OCI-LY7 (cell line): ENCODE measurements around the gene RNF157. TPM values are rescaled to one million over a fixed set of nuclear protein-coding genes. Genes with fewer than 3 reads are reported as not detected.

Experiments used
- BruUV-seq: library from RNA; stranded (reverse); fragments of 400-500 nt; replicated peaks from 2 replicates; lab custom pipeline; 2021; lab: Mats Ljungman, UMichigan
- CTCF ChIA-PET: fragments of 300-600 bp; sonication (Branson Sonifier 250); formaldehyde crosslinking; loops from one replicate; lab custom pipeline; 2022; ENCODE audit warnings: antibody characterized with exemption; ENCODE audit not compliant: unreplicated experiment; lab: Charles Lee
- POLR2A ChIA-PET: fragments of 300-600 bp; sonication (Branson Sonifier 250); formaldehyde crosslinking; loops from one replicate; lab custom pipeline; 2022; ENCODE audit warnings: antibody characterized with exemption; lab: Charles Lee
- DNase-seq: peaks from one replicate; pipeline ENCODE4 v3.0.0-alpha.2; 2015; ENCODE audit warnings: low spot score
- H2AFZ ChIP-seq: fragments of 200-600 bp; sonication (generic), shearing (Covaris generic); 2 replicates; pipeline ENCODE4 v1.6.1; 2014; ENCODE audit warnings: mild to moderate bottlenecking, antibody characterized with exemption, low read length, moderate library complexity
- H3K27ac ChIP-seq: fragments of 200-600 bp; sonication (generic); 2 replicates; pipeline ENCODE4 v1.5.1; 2014; ENCODE audit warnings: mixed run types, low read depth, mild to moderate bottlenecking, moderate library complexity, low read length, inconsistent platforms; ENCODE audit not compliant: poor library complexity, severe bottlenecking
- H3K36me3 ChIP-seq: fragments of 200-600 bp; sonication (generic); 2 replicates; pipeline ENCODE4 v1.6.1; 2014; ENCODE audit warnings: mild to moderate bottlenecking, antibody characterized with exemption, low read length, moderate library complexity, mixed read lengths; ENCODE audit not compliant: insufficient read depth
- H3K4me1 ChIP-seq: fragments of 200-600 bp; sonication (generic); 2 replicates; pipeline ENCODE4 v1.5.1; 2014; ENCODE audit warnings: mild to moderate bottlenecking, low read length; ENCODE audit not compliant: insufficient read depth, poor library complexity, severe bottlenecking
- H3K4me2 ChIP-seq: fragments of 200-600 bp; sonication (generic); 2 replicates; pipeline ENCODE4 v1.6.1; 2014; ENCODE audit warnings: mild to moderate bottlenecking, low read length
- H3K4me3 ChIP-seq: fragments of 200-600 bp; sonication (generic); 2 replicates; pipeline ENCODE4 v1.5.1; 2014; ENCODE audit warnings: mild to moderate bottlenecking, low read depth, low read length; ENCODE audit not compliant: poor library complexity, severe bottlenecking
- H3K79me2 ChIP-seq: fragments of 200-600 bp; sonication (generic); 2 replicates; pipeline ENCODE4 v1.6.1; 2016; ENCODE audit warnings: low read depth, mild to moderate bottlenecking, low read length, moderate library complexity, mixed read lengths; ENCODE audit not compliant: insufficient read depth
- H3K9me2 ChIP-seq: fragments of 200-600 bp; sonication (generic); 2 replicates; pipeline ENCODE4 v1.6.1; 2016; ENCODE audit warnings: mild to moderate bottlenecking, low read length, mixed read lengths; ENCODE audit not compliant: insufficient read depth
- H3K9me3 ChIP-seq: fragments of 200-600 bp; sonication (generic); 2 replicates; pipeline ENCODE4 v1.6.1; 2014; ENCODE audit warnings: mild to moderate bottlenecking, mixed run types, low read length, mixed read lengths
- H4K20me1 ChIP-seq: fragments of 200-600 bp; sonication (generic); 2 replicates; pipeline ENCODE4 v1.6.1; 2014; ENCODE audit warnings: mild to moderate bottlenecking, antibody characterized with exemption, low read length, moderate library complexity, mixed read lengths; ENCODE audit not compliant: insufficient read depth
- CTCF ChIP-seq: fragments of 200-600 bp; sonication (generic); conservative IDR thresholded peaks from 2 replicates; pipeline ENCODE4 v1.5.1; 2014; ENCODE audit warnings: mild to moderate bottlenecking, antibody characterized with exemption, low read length, moderate library complexity, mixed read lengths
- EZH2phosphoT487 ChIP-seq: fragments of 200-600 bp; sonication (generic); IDR thresholded peaks from 2 replicates; pipeline ENCODE4 v1.6.1; 2018; ENCODE audit warnings: low read depth, borderline replicate concordance, mild to moderate bottlenecking, mixed run types, antibody characterized with exemption, low read length, moderate library complexity, mixed read lengths
- intact Hi-C: fragments of 100-400 bp; cut with micrococcal nuclease; formaldehyde crosslinking; loops from one replicate; pipeline ENCODE4 v1.10.0; 2022; ENCODE audit not compliant: unreplicated experiment
- total RNA-seq, 2 experiments: library from RNA; depleted of rRNA in 1 of 2; stranded (reverse); fragments of >200 nt in 1 of 2; shearing (Covaris generic) in 1 of 2; gene quantifications; 2 replicates each; pipeline ENCODE4 v1.2.3, GENCODE V29; 2014 to 2022

RNF157 gene
- total RNA-seq, 2 experiments from 2014 or later = 0.28 to 1.3 TPM

DNA sequence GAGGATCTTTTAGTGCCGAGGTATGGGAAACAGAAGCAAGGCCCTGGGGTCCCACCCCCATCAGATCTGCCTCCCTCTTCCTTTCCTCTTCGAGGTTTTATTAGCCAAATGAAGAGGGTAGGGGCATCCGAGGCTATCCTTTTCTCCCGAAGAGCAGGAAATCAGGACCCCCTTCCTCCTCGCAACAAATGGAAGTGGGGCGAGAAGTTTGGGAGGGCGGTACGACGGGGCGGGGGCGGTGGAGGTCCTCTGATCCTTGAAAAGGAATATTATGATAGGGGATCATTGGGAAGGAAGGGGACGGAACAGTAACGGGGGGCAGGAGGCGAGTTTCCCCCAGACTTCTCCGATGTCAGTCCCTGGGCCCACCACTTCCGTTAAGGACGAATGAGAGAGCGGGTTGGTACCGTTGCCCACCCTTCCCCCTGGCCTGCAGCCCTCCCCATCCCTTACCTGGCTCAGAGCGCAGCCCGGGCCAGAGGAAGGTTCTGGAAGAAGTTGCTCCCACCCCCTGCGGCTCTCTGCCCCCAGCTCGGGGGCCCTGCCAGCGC is 99.6 kb downstream of the RNF157 start:
- intact Hi-C loops = no loop called here
- H3K4me2 ChIP-seq = peak overlapping the region; percentile 75
- no peak overlapping the region for H2AFZ ChIP-seq

DNA sequence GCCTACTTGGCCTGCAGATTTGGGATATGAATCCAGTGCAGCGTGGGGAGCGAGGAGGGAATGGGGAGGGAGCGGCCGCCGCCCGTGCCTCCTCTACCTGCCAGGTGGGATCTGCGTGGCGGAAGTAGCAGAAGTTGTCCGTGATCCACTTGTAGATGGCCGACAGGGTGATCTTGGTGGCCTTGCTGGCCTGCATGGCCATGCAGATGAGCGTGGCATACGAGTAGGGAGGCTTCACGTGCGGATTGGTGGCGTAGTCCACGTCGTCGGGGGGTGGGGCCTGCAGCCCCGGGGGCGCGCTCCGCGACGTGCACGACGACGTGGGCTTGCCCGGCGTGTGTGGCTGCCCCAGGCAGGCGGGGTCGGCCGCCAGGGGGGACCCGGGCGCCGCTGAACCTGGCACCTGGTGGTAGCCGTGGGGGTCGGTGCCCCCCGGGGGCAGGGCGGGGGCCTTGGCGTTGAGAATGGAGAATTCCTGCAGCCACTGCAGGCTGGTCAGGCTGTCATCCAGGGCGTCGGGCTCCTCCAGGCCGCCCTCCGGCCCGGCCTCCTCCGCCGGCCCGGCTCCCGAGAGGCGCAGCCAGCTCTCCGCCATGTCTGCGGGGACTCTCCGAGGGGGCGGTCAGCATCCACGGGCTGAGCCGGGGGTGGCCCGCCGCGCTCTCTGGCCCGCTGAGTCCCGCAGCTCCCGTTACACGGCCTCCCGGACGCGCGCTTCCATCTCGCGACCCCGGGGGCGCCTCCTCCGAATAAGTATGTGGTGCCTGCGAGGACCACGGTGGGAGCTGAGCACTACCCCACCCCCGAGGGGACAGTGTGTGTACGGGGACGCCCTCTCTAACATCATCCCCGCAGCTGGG is 100.3 kb downstream of the RNF157 start:
- no peak overlapping the region for H3K4me3 ChIP-seq
- H3K4me2 ChIP-seq = no peak overlapping the region
- H4K20me1 ChIP-seq = no peaks in the 10 kb centered on the region
- no peak for DNase-seq
- peaks cover 52% of the 10 kb centered on the region for H3K4me1 ChIP-seq
- no peaks in the 10 kb centered on the region for H3K9me3 ChIP-seq
- intact Hi-C loops = no loop called here
- ChIA-PET CTCF (interaction anchor here (0.6 kb wide), 1 partner anchor 430 kb away, joined by 3 read pairs; no protein-coding TSS in a partner anchor), POLR2A (no interaction called here)
- no peaks in the 10 kb centered on the region for H3K36me3 ChIP-seq
- no peak overlapping the region for H3K27ac ChIP-seq
- BruUV-seq = no TSS peak
- H3K79me2 ChIP-seq = no peaks in the 10 kb centered on the region
- H3K9me2 ChIP-seq = no peaks in the 10 kb centered on the region
- no peak overlapping the region for H2AFZ ChIP-seq
- no peak for TF ChIP-seq EZH2phosphoT487
- TF ChIP-seq CTCF = no peak

More for the DNA sequence above, 99.6 kb downstream of the RNF157 start:
- BruUV-seq = no TSS peak
- Histone ChIP-seq H3K79me2 (no peaks in the 10 kb centered on the region), H3K9me3 (no peaks in the 10 kb centered on the region), H3K36me3 (no peaks in the 10 kb centered on the region), H3K9me2 (no peaks in the 10 kb centered on the region), H3K4me1 (peaks cover 52% of the 10 kb centered on the region), H3K27ac (no peak overlapping the region), H3K4me3 (peak overlapping the region; percentile 59), H4K20me1 (no peaks in the 10 kb centered on the region)
- DNase-seq = no peak
- TF ChIP-seq EZH2phosphoT487 (no peak), CTCF (no peak)
- POLR2A ChIA-PET = interaction anchor here (0.6 to 0.9 kb wide), 3 partner anchors 12 to 94 kb away, joined by 3 read pairs; no protein-coding TSS in a partner anchor
- CTCF ChIA-PET = interaction anchor here (0.6 kb wide), 1 partner anchor 430 kb away, joined by 3 read pairs; no protein-coding TSS in a partner anchor
